Left kidney (tissue), 8 donors: ENCODE data around the gene RBMY1A1. TPM values are rescaled to one million over a fixed set of nuclear protein-coding genes. Genes with fewer than 3 reads are reported as not detected.
"Not testable (repeated sequence)": the region's sequence is repeated elsewhere in the genome, so short reads cannot be mapped to it uniquely, and the experiment has no call there.

Experiments
- DNase-seq: peaks from one replicate; pipeline ENCODE4 v3.0.0-alpha.2; 2013
- long read RNA-seq, 8 donors: transcript quantifications; one replicate each; lab custom pipeline, GENCODE V29; 2026
- polyA plus RNA-seq: library from polyadenylated mRNA; unstranded; fragments of 120-200 nt; gene quantifications from one replicate; pipeline ENCODE4 v1.2.1, GENCODE V29; 2013; ENCODE audit not compliant: insufficient read length

Gene RBMY1A1
- not detected for polyA plus RNA-seq
- long read RNA-seq, donor 1: 0 reads
- long read RNA-seq, donor 2: 0 reads
- long read RNA-seq, donor 3: 0 reads
- long read RNA-seq, donor 4: 0 reads
- long read RNA-seq, donor 5: 0 reads
- long read RNA-seq, donor 6: 0 reads
- long read RNA-seq, donor 7: 0 reads
- long read RNA-seq, donor 8: 0 reads

DNA sequence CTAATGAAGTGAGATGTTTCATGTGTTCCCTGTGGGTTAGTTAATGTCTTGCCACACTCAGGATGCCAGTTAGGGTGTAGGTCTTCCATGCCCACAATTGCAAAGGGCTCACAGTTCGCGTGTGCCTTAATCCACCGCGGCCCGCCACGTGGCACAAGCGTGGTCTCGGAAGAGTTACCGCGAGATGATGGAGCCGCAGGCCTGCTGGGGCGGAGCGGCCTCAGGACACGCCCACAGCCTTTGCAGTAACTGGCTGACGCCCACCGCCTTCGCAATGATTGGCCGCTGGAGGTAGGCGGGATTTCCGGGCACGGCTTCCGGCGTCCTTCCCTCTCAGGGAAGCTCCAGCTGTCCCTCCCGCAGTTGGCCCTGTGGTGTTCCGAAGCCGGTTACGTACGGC, at the start of gene RBMY1A1:
Gene RBMY1A1, plus strand, starts transcription at position 301 of the 400 bp plus-strand sequence. CDS start 2,013 bp downstream, outside the sequence.
- DNase-seq: not testable (repeated sequence)

DNA sequence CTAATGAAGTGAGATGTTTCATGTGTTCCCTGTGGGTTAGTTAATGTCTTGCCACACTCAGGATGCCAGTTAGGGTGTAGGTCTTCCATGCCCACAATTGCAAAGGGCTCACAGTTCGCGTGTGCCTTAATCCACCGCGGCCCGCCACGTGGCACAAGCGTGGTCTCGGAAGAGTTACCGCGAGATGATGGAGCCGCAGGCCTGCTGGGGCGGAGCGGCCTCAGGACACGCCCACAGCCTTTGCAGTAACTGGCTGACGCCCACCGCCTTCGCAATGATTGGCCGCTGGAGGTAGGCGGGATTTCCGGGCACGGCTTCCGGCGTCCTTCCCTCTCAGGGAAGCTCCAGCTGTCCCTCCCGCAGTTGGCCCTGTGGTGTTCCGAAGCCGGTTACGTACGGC, 23.6 kb upstream of the RBMY1A1 start, which contains the start of gene RBMY1B:
Gene RBMY1B, plus strand, starts transcription at position 301 of the 400 bp plus-strand sequence. CDS start 2,013 bp downstream, outside the sequence.
- DNase-seq: not testable (repeated sequence)

DNA sequence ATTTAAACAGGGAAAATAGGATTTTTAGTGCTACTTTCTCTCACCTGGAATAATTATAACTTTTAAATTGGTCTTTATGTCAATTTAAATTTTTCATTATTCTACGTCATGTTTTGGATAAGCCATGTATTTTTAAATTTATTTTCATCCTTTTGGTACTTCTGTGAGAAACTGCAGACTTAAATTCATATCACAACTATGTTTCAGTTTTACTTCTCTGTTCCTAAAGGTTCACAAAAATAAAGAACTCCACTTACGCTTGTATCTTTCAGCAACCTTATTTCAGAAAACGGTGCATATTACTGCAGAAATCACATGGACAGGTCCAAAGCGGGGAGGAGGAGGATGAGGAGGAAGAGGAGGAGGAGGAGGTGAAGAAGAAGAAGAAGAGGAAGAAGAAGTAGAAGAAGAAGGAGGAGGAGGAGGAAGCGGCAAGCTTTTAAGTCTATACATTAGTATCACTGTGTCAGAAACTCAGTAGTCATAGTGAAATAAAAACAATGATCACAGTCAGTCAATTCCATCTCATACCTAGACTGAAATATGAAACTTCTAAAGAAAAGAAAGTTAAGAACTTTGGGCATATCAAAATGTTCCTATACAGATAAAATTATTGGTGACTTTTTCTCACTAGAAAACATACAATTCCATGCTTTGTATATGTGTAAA, 24.8 kb downstream of the RBMY1A1 start:
- not testable (repeated sequence) for DNase-seq

DNA sequence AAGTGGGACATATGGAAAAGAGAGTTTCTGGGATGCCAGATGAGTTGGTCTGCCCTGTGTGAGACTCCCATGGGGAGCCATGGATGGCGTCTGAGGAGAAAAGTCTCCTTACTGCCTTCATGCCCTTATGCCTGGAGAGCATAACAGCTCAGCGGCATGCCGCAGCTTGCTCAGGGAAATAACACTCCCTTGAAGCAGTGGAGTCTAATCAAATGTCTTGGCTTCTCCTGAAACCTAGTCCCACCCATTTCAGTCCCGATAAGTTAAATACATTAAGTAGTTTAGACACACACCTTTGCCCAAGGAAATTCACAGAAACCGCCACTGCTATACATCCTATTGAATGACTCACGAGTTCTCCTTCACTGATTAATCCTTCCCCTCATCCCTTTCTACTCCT, 50.8 kb downstream of the RBMY1A1 start:
- no peak for DNase-seq

DNA sequence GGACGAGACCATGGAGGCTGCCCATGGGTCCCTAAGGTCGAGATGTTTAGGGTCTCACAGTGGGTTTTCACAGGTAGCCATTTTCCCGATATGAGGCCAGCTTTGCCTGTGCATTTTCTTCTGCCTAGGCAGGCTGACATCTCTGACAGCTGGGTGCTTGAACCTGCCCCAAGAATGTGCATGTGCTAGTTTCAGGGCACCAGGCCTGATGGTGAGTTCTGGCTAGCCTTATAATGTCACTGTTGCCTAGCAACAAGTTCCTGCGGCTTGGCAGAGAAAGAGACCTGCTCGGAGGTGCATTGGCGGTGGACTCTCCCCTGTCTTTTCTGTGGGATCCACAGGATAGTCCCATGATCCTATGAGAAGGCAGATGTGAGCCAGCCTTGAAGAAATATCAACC, 51.8 kb downstream of the RBMY1A1 start:
- not testable (repeated sequence) for DNase-seq

DNA sequence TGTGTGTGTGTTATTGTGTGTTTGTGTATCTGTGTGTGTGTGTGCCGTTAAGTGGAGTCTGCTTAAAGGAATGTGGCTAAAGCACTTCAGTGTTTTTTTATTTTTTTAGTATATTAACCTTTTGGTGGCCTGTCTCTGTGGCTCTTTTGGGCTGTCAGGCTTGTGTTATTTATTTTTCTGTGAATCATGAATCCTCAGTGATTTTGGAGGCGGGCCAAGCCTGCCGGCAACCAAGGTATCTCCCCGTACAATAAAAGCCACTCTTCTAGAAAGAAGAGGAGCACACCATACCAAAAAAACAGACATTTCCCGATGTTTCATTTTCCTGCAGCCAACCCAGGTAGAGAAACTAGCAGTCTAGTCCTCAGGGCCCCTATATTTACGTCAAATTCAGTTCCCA, 57.4 kb downstream of the RBMY1A1 start:
- no peak for DNase-seq

DNA sequence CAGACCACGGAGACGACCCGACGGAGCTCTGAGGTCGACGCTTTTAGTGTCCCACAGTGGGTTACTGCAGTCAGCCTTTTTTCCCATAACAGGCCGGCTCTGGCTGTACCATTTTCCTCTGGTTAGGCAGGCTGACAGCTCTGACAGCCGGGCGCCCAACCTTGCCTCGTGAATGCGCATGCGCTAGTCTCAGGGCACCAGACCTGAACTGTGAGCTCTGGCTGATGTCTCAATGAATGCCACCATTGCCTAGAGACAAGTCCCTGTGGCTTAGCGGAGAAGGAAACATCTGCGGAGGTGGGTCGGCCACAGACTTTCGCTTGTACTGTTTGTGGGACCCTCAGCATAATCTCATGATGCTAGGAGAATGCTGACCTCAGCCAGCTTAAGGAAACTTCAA, 61.6 kb downstream of the RBMY1A1 start:
- not testable (repeated sequence) for DNase-seq

Other genes starting within 250 kb of the RBMY1A1 start
- gene RBMY1B, start 23.5 kb upstream of the RBMY1A1 start, polyA plus RNA-seq: not detected